T-helper 1 cell treated with Interleukin-12 subunit alpha and Interleukin-12 subunit beta and Interleukin-4 antibody, amounts not matched to agents 30 ng/mL and 1 ng/mL, for 36 hours (primary cell): ENCODE results near the gene NINL. TPM values are rescaled to one million over a fixed set of nuclear protein-coding genes. Genes with fewer than 3 reads are reported as not detected.
"Not testable (repeated sequence)": the region's sequence is repeated elsewhere in the genome, so short reads cannot be mapped to it uniquely, and the experiment has no call there.

ENCODE experiments used
- intact Hi-C: fragments of 100-400 bp; cut with micrococcal nuclease; formaldehyde crosslinking; loops from one replicate; pipeline ENCODE4 v1.15.1; 2024
- total RNA-seq: library from RNA; stranded (reverse); gene quantifications from 2 replicates; pipeline ENCODE4 v1.2.3, GENCODE V29; 2022

Gene NINL
- total RNA-seq, 1 donor from 2014 or later, result 2.1 TPM

- intact Hi-C loops, result no loop called here
These were observed 81.4 kb downstream of the NINL start for GRCh38 chr20:25503936-25504335.

- intact Hi-C loops, result not testable (repeated sequence)
These were observed 82.2 kb downstream of the NINL start for GRCh38 chr20:25503051-25503639.

GRCh38 chr20:25500880-25501351 is 84.4 kb downstream of the NINL start:
- intact Hi-C loops, result no loop called here

- intact Hi-C loops, result no loop called here
These were observed 85.4 kb downstream of the NINL start for GRCh38 chr20:25499855-25500434.

- intact Hi-C loops, result no loop called here
These were observed 86.3 kb downstream of the NINL start for GRCh38 chr20:25499031-25499430.

GRCh38 chr20:25498280-25498606 is 87.1 kb downstream of the NINL start:
- intact Hi-C loops, result no loop called here

GRCh38 chr20:25497586-25498279 is 87.6 kb downstream of the NINL start:
- intact Hi-C loops, result no loop called here

GRCh38 chr20:25496968-25497401 is 88.3 kb downstream of the NINL start:
- intact Hi-C loops, result no loop called here

- intact Hi-C loops, result no loop called here
These were observed 89.0 kb downstream of the NINL start for GRCh38 chr20:25496165-25496967.

- intact Hi-C loops, result no loop called here
These were observed 90.0 kb downstream of the NINL start for GRCh38 chr20:25495189-25495824.

GRCh38 chr20:25494506-25495188 is 90.7 kb downstream of the NINL start:
- intact Hi-C loops, result no loop called here

- intact Hi-C loops, result no loop called here
These were observed 91.4 kb downstream of the NINL start for GRCh38 chr20:25493748-25494505.

GRCh38 chr20:25493137-25493536 is 92.2 kb downstream of the NINL start:
- intact Hi-C loops, result no loop called here

GRCh38 chr20:25491446-25492038 is 93.8 kb downstream of the NINL start:
- intact Hi-C loops, result no loop called here

GRCh38 chr20:25490656-25491445 is 94.5 kb downstream of the NINL start:
- intact Hi-C loops, result no loop called here

GRCh38 chr20:25489221-25489871 is 96.0 kb downstream of the NINL start:
- intact Hi-C loops, result no loop called here

GRCh38 chr20:25487975-25488374 is 97.4 kb downstream of the NINL start:
- intact Hi-C loops, result no loop called here

- intact Hi-C loops, result no loop called here
These were observed 98.0 kb downstream of the NINL start for GRCh38 chr20:25487306-25487705.
